Right lobe of liver (tissue), 4 donors: Measurements from ENCODE around the gene SLC38A3.

ENCODE experiments used
- POLR2A ChIP-seq: fragments of 450-650 bp; IDR thresholded peaks from one replicate; pipeline ENCODE4 v1.6.1; 2017; ENCODE audit warnings: antibody characterized with exemption, mild to moderate bottlenecking
- TF ChIP-seq, protein P1 (sequence below), 4 donors: fragments of 200-600 bp in 3 of 4; fragments of 450-650 bp in 1 of 4; IDR thresholded peaks; one replicate each; pipeline versions ENCODE4 v1.5.1 to v1.8.0; 2016 to 2022; ENCODE audit warnings: antibody characterized with exemption in 4 of 4, mild to moderate bottlenecking in 2 of 4
- donor health status: DM: no; HTN: no; CAD: no.
- donor health status: DM: no; HTN: no; CAD: no.
- donor health status: DM: no; HTN: yes; CAD: no.

- TF ChIP-seq, protein P1, sequence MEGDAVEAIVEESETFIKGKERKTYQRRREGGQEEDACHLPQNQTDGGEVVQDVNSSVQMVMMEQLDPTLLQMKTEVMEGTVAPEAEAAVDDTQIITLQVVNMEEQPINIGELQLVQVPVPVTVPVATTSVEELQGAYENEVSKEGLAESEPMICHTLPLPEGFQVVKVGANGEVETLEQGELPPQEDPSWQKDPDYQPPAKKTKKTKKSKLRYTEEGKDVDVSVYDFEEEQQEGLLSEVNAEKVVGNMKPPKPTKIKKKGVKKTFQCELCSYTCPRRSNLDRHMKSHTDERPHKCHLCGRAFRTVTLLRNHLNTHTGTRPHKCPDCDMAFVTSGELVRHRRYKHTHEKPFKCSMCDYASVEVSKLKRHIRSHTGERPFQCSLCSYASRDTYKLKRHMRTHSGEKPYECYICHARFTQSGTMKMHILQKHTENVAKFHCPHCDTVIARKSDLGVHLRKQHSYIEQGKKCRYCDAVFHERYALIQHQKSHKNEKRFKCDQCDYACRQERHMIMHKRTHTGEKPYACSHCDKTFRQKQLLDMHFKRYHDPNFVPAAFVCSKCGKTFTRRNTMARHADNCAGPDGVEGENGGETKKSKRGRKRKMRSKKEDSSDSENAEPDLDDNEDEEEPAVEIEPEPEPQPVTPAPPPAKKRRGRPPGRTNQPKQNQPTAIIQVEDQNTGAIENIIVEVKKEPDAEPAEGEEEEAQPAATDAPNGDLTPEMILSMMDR (IDR thresholded peaks at IDR 0.05) = no peak
- TF ChIP-seq POLR2A = no peak
Measured at GRCh38 chr3:50155891-50156290, 49.2 kb upstream of the SLC38A3 start.
